GM19324 (cell line): Measurements from ENCODE around the gene ZNF578.
"Not testable (repeated sequence)": the region's sequence is repeated elsewhere in the genome, so short reads cannot be mapped to it uniquely, and the experiment has no call there.

Experiments
- ATAC-seq: cut with Tn5 transposase; IDR thresholded peaks from one replicate; pipeline ENCODE4 v1.9.1; 2021; ENCODE audit warnings: mild to moderate bottlenecking, moderate library complexity; ENCODE audit not compliant: unreplicated experiment, low FRiP score

Gene ZNF578

DNA sequence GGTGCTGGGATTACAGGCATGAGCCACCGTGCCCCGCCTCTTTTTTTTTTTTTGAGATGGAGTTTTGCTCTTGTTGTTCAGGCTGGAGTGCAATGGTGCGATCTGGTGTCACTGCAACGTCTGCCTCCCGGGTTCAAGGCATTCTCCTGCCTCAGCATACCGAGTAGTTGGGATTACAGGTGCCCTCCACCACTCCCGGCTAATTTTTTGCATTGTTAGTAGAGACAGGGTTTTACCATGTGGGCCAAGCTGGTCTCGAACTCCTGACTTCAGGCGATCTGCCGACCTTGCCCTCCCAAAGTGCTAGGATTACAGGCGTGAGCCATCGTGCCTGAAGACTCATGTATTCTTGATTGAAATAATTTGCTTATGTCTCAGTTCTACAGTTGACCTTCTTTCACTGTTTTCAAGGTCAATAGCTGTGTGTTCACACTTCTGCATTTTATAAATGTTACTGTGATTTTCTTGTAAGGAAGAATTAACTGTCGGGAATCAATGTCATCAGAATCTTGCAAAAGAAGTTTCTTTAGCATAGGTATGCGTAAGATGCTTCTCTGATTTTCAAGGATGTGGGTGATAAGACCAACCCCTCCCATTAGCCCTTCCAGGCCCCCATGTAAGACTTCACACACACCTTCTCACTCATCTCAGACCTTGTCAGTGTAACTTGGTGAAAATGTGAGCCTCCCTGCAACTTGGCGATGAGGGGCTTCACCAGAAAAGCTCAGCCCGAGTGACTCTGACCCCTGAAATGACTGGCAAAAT is 104.1 kb downstream of the ZNF578 start:
- no peak for ATAC-seq

DNA sequence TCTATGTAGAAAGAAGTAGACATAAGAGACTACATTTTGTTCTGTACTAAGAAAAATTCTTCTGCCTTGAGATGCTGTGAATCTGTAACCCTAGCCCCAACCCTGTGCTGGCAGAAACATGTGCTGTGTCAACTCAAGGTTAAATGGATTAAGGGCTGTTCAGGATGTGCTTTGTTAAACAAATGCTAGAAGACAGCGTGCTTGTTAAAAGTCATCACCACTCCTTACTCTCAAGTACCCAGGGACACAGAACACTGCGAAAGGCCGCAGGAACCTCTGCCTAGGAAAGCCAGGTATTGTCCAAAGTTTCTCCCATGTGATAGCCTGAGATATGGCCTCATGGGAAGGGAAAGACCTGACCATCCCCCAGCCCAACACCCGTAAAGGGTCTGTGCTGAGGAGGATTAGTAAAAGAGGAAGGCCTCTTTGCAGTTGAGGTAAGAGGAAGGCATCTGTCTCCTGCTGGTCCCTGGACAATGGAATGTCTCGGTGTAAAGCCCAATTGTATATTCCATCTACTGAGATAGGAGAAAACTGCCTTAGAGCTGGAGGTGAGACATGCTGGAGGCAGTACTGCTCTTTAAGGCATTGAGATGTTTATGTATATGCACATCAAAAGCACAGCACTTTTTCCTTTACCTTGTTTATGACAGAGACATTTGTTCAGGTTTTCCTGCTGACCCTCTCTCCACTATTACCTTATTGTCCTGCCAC is 105.5 kb downstream of the ZNF578 start:
- ATAC-seq: not testable (repeated sequence)

DNA sequence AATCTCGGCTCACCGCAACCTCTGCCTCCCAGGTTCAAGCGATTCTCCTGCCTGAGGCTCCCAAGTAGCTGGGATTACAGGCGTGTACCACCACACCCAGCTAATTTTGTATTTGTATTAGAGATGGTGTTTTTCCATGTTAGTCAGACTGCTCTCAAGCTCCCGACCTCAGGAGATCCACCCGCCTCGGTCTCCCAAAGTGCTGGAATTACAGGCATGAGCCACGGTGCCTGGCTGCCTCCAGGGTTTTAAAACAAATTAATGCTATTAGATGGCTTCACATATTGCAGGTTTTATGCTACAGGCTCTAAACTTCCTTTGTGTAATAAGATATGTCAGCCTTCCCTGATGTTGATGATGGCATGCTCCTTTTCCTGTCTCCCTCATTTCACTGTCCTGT is 108.3 kb downstream of the ZNF578 start:
- ATAC-seq: not testable (repeated sequence)
